HEK293T (cell line): ENCODE measurements around the gene JAM2.

Source experiments
- ARNT ChIP-seq: fragments of 450-650 bp; IDR thresholded peaks from 2 replicates; pipeline ENCODE4 v1.6.1; 2017; ENCODE audit warnings: mild to moderate bottlenecking
- BHLHE40 ChIP-seq: fragments of 450-650 bp; IDR thresholded peaks from 2 replicates; pipeline ENCODE4 v1.6.1; 2016; ENCODE audit warnings: mild to moderate bottlenecking, moderate library complexity, borderline replicate concordance
- CTBP1 ChIP-seq: fragments of 450-650 bp; IDR thresholded peaks from 2 replicates; pipeline ENCODE4 v1.6.1; 2016; ENCODE audit warnings: borderline replicate concordance
- ELF4 ChIP-seq: fragments of 450-650 bp; IDR thresholded peaks from 2 replicates; pipeline ENCODE4 v1.6.1; 2017; ENCODE audit warnings: antibody characterized with exemption
- FOXK2 ChIP-seq: fragments of 450-650 bp; IDR thresholded peaks from 2 replicates; pipeline ENCODE4 v1.6.1; 2016; ENCODE audit warnings: mild to moderate bottlenecking
- FOXM1 ChIP-seq: fragments of 450-650 bp; IDR thresholded peaks from 2 replicates; pipeline ENCODE4 v1.6.1; 2017; ENCODE audit warnings: mild to moderate bottlenecking, borderline replicate concordance
- HDGF ChIP-seq: fragments of 450-650 bp; IDR thresholded peaks from 2 replicates; pipeline ENCODE4 v1.6.1; 2017; ENCODE audit warnings: antibody characterized with exemption, borderline replicate concordance
- L3MBTL2 ChIP-seq: fragments of 450-650 bp; conservative IDR thresholded peaks from 2 replicates; pipeline ENCODE4 v1.6.1; 2016; ENCODE audit warnings: mild to moderate bottlenecking
- NFRKB ChIP-seq: fragments of 450-650 bp; IDR thresholded peaks from 2 replicates; pipeline ENCODE4 v1.6.1; 2016; ENCODE audit warnings: mild to moderate bottlenecking, moderate library complexity
- SP1 ChIP-seq: fragments of 450-650 bp; IDR thresholded peaks from 2 replicates; pipeline ENCODE4 v1.6.1; 2017
- SUZ12 ChIP-seq: fragments of 450-650 bp; IDR thresholded peaks from 2 replicates; pipeline ENCODE4 v1.6.1; 2016; ENCODE audit warnings: mild to moderate bottlenecking
- TARDBP ChIP-seq: fragments of 450-650 bp; IDR thresholded peaks from 2 replicates; pipeline ENCODE4 v1.6.1; 2016
- ZNF384 ChIP-seq: fragments of 450-650 bp; IDR thresholded peaks from 2 replicates; pipeline ENCODE4 v1.6.1; 2016
- TF ChIP-seq, protein P1 (sequence below): fragments of 450-650 bp; IDR thresholded peaks from 2 replicates; pipeline ENCODE4 v1.6.1; 2016

DNA sequence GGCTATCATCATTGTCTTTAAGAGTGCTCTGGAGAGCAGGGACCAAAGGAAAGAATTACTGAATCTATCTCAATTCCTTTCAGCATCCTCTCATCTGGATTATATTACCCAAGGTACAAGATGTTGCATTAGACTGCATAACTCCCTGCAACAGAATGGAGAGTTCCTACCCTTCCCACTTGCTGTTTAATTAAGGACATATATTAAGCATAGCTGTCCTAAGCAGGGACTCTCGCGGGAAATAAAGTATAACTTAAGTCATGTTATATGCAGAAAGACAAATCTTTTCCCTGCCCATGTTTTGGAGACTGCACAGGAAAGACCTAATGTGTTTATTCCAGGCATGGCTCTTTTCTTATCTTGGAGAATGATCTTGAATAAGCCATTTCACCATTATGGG lies 6.8 kb upstream of the JAM2 start:
- TF ChIP-seq ELF4 (no peak), ZNF384 (no peak), HDGF (no peak), BHLHE40 (no peak), SP1 (no peak), FOXK2 (no peak), FOXM1 (no peak), TARDBP (no peak), SUZ12 (no peak), L3MBTL2 (no peak), ARNT (no peak), NFRKB (no peak), CTBP1 (no peak)
- TF ChIP-seq, protein P1, sequence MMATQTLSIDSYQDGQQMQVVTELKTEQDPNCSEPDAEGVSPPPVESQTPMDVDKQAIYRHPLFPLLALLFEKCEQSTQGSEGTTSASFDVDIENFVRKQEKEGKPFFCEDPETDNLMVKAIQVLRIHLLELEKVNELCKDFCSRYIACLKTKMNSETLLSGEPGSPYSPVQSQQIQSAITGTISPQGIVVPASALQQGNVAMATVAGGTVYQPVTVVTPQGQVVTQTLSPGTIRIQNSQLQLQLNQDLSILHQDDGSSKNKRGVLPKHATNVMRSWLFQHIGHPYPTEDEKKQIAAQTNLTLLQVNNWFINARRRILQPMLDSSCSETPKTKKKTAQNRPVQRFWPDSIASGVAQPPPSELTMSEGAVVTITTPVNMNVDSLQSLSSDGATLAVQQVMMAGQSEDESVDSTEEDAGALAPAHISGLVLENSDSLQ: no peak
